Smooth muscle cell (in vitro differentiated cells): ENCODE results near the gene TDRKH. TPM values are rescaled to one million over a fixed set of nuclear protein-coding genes. Genes with fewer than 3 reads are reported as not detected.
A peak's percentile ranks its signal among the peaks of the same experiment; 100 is the strongest.

Source experiments
- DNase-seq: peaks from one replicate; lab custom pipeline; 2025; ENCODE audit not compliant: unreplicated experiment; lab: John Stamatoyannopoulos, UW
- H2AFZ ChIP-seq: fragments of 200-600 bp; sonication (generic); 2 replicates; pipeline ENCODE4 v1.6.0; 2016; ENCODE audit warnings: antibody characterized with exemption, low read depth, mild to moderate bottlenecking
- H3F3A ChIP-seq: fragments of 200-600 bp; sonication (generic); 2 replicates; pipeline ENCODE4 v1.6.0; 2017; ENCODE audit warnings: antibody characterized with exemption, low read depth
- H3K27ac ChIP-seq: fragments of 200-600 bp; sonication (generic); 2 replicates; pipeline ENCODE4 v1.5.1; 2016; ENCODE audit warnings: low read depth, mild to moderate bottlenecking
- H3K27me3 ChIP-seq: fragments of 200-600 bp; sonication (generic); 2 replicates; pipeline ENCODE4 v1.6.1; 2016; ENCODE audit warnings: low read depth, mild to moderate bottlenecking
- H3K36me3 ChIP-seq: fragments of 200-600 bp; sonication (generic); 2 replicates; pipeline ENCODE4 v1.5.1; 2016; ENCODE audit warnings: low read depth
- H3K4me1 ChIP-seq: fragments of 200-600 bp; sonication (generic); 2 replicates; pipeline ENCODE4 v1.5.1; 2016; ENCODE audit warnings: low read depth
- H3K4me2 ChIP-seq: fragments of 200-600 bp; sonication (generic); 2 replicates; pipeline ENCODE4 v1.6.0; 2016; ENCODE audit warnings: mild to moderate bottlenecking
- H3K4me3 ChIP-seq: fragments of 200-600 bp; sonication (generic); 2 replicates; pipeline ENCODE4 v1.5.1; 2016; ENCODE audit warnings: mild to moderate bottlenecking
- H3K79me2 ChIP-seq: fragments of 200-600 bp; sonication (generic); 2 replicates; pipeline ENCODE4 v1.6.0; 2016; ENCODE audit warnings: low read depth, mild to moderate bottlenecking
- H3K9ac ChIP-seq: fragments of 200-600 bp; sonication (generic); 2 replicates; pipeline ENCODE4 v1.6.0; 2016; ENCODE audit warnings: low read depth
- H3K9me3 ChIP-seq: fragments of 200-600 bp; sonication (generic); replicated peaks from 2 replicates; pipeline ENCODE4 v1.5.1; 2016; ENCODE audit warnings: low read depth
- H4K20me1 ChIP-seq: fragments of 200-600 bp; sonication (generic); 2 replicates; pipeline ENCODE4 v1.6.0; 2016; ENCODE audit warnings: low read depth
- CTCF ChIP-seq: fragments of 200-600 bp; sonication (generic); IDR thresholded peaks from 2 replicates; pipeline ENCODE4 v1.5.1; 2017; ENCODE audit warnings: borderline replicate concordance, mild to moderate bottlenecking, antibody characterized with exemption; ENCODE audit not compliant: insufficient read depth, poor library complexity, severe bottlenecking
- WGBS: methylation state at CpG from one replicate; pipeline ENCODE4 v1.1.7; 2016; ENCODE audit warnings: low lambda C conversion rate; 5-methylcytosine and 5-hydroxymethylcytosine counted together
- polyA plus RNA-seq: library from polyadenylated mRNA; unstranded; fragments of >200 nt; fragmentation: Nextera tagmentation; extraction: Ambion mirVana; gene quantifications from 2 replicates; pipeline ENCODE4 v1.2.1, GENCODE V29; 2016
- total RNA-seq: library from RNA; depleted of rRNA; stranded (reverse); fragments of >200 nt; gene quantifications from 2 replicates; pipeline ENCODE4 v1.2.3, GENCODE V29; 2014

TDRKH gene
- total and polyA plus RNA-seq, 2 experiments from 2014 or later, result 4.7 to 8.5 TPM

GRCh38 chr1:151763990-151764389 lies 26.3 kb downstream of the TDRKH start:
- peaks cover 10% of the 10 kb centered on the region for H3K36me3 ChIP-seq
- H3K9ac ChIP-seq, result peak overlapping the region; percentile 89
- H3K4me3 ChIP-seq, result peak overlapping the region; percentile 85
- 83% methylated on average over 10 of the region's 10 CpGs for WGBS
- no peaks in the 10 kb centered on the region for H3K79me2 ChIP-seq
- no peaks in the 10 kb centered on the region for H3F3A ChIP-seq
- H3K27ac ChIP-seq, result peak overlapping the region; percentile 57
- H3K4me2 ChIP-seq, result peak overlapping the region; percentile 86
- no peak for TF ChIP-seq CTCF
- peaks cover 7% of the 10 kb centered on the region for H3K4me1 ChIP-seq
- H4K20me1 ChIP-seq, result no peaks in the 10 kb centered on the region
- no peak for DNase-seq
- H2AFZ ChIP-seq, result peak overlapping the region; percentile 83
- H3K27me3 ChIP-seq, result no peaks in the 10 kb centered on the region
- no peaks in the 10 kb centered on the region for H3K9me3 ChIP-seq

- H3K4me2 ChIP-seq, result peak within 1 kb of the TSS; percentile 86
- peak within 1 kb of the TSS; percentile 83 for H2AFZ ChIP-seq
- peak within 1 kb of the TSS; percentile 57 for H3K27ac ChIP-seq
- H3F3A ChIP-seq, result no peaks in the 10 kb centered on the region
- no peak for TF ChIP-seq CTCF
- H3K4me3 ChIP-seq, result peak within 1 kb of the TSS; percentile 85
- H3K4me1 ChIP-seq, result peaks cover 7% of the 10 kb centered on the region
- H3K27me3 ChIP-seq, result no peaks in the 10 kb centered on the region
- WGBS, result 1% methylated on average over 56 of the region's 68 CpGs
- H3K36me3 ChIP-seq, result peaks cover 15% of the 10 kb centered on the region
- H3K9me3 ChIP-seq, result no peaks in the 10 kb centered on the region
- H3K79me2 ChIP-seq, result no peaks in the 10 kb centered on the region
- peak; percentile 43 for DNase-seq
- no peaks in the 10 kb centered on the region for H4K20me1 ChIP-seq
- peak within 1 kb of the TSS; percentile 89 for H3K9ac ChIP-seq
Observed at GRCh38 chr1:151762941-151763921, 27.1 kb downstream of the TDRKH start, which contains the start of gene MRPL9. Gene MRPL9 (minus strand): TSS chr1:151763496. CDS start chr1:151763479, 17 bp downstream.

GRCh38 chr1:151760597-151761385 lies 29.5 kb downstream of the TDRKH start:
- H3F3A ChIP-seq, result no peaks in the 10 kb centered on the region
- no peak for DNase-seq
- no peak overlapping the region for H3K4me2 ChIP-seq
- H3K9ac ChIP-seq, result no peak overlapping the region
- H3K4me1 ChIP-seq, result peaks cover 7% of the 10 kb centered on the region
- no peak for TF ChIP-seq CTCF
- H3K27me3 ChIP-seq, result no peaks in the 10 kb centered on the region
- WGBS, result 97% methylated on average over 7 of the region's 7 CpGs
- H2AFZ ChIP-seq, result no peak overlapping the region
- no peaks in the 10 kb centered on the region for H3K9me3 ChIP-seq
- no peaks in the 10 kb centered on the region for H3K79me2 ChIP-seq
- peaks cover 15% of the 10 kb centered on the region for H3K36me3 ChIP-seq
- H3K4me3 ChIP-seq, result no peak overlapping the region
- no peaks in the 10 kb centered on the region for H4K20me1 ChIP-seq
- H3K27ac ChIP-seq, result no peak overlapping the region
